ENCODE results near the gene DISC1.

Gene DISC1

GRCh38 chr1:231706934-231707333 is 80.3 kb downstream of the DISC1 start:
- TF ChIP-seq REST (IDR thresholded peaks at IDR 0.05; ENCODE audit: insufficient replicate concordance, low read depth) (no peak), SPI1 (IDR thresholded peaks at IDR 0.05; ENCODE audit: borderline replicate concordance, low read depth) (no peak), POLR2AphosphoS5 (IDR thresholded peaks at IDR 0.05; ENCODE audit: low read depth) (no peak), CTCF (IDR thresholded peaks at IDR 0.05; ENCODE audit: insufficient read depth, low read length) (no peak), GABPA (IDR thresholded peaks at IDR 0.05; ENCODE audit: low read depth) (no peak)
- H3K27ac ChIP-seq (replicated peaks) = no peak overlapping the region

GRCh38 chr1:231707407-231707806 is 80.8 kb downstream of the DISC1 start:
- Histone ChIP-seq H3K4me3 (replicated peaks; ENCODE audit: insufficient read depth, low read length) (no peak overlapping the region), H3K27me3 (ENCODE audit: insufficient read depth, poor library complexity, severe bottlenecking) (no peaks in the 10 kb centered on the region), H3K27ac (replicated peaks) (no peak overlapping the region)
- no peak for DNase-seq (ENCODE audit: low read depth in 1 of 2, low spot score in 1 of 2)
- no peak for TF ChIP-seq GABPA (IDR thresholded peaks at IDR 0.05; ENCODE audit: low read depth)
- TF ChIP-seq CTCF (IDR thresholded peaks at IDR 0.05; ENCODE audit: insufficient read depth, low read length) = no peak
- TF ChIP-seq SPI1 (IDR thresholded peaks at IDR 0.05; ENCODE audit: borderline replicate concordance, low read depth) = no peak
- TF ChIP-seq POLR2AphosphoS5 (IDR thresholded peaks at IDR 0.05; ENCODE audit: low read depth) = no peak
- no peak for TF ChIP-seq REST (IDR thresholded peaks at IDR 0.05; ENCODE audit: insufficient replicate concordance, low read depth)

More at GRCh38 chr1:231706934-231707333, 80.3 kb downstream of the DISC1 start:
- Histone ChIP-seq H3K4me3 (replicated peaks; ENCODE audit: insufficient read depth, low read length) (no peak overlapping the region), H3K27me3 (ENCODE audit: insufficient read depth, poor library complexity, severe bottlenecking) (no peaks in the 10 kb centered on the region)
- DNase-seq (ENCODE audit: low read depth in 1 of 2, low spot score in 1 of 2) = no peak

- Histone ChIP-seq H3K27me3 (ENCODE audit: insufficient read depth, poor library complexity, severe bottlenecking) (no peaks in the 10 kb centered on the region), H3K27ac (replicated peaks) (no peak overlapping the region), H3K4me3 (replicated peaks; ENCODE audit: insufficient read depth, low read length) (no peak overlapping the region)
- no peak for DNase-seq (ENCODE audit: low read depth in 1 of 2, low spot score in 1 of 2)
- TF ChIP-seq POLR2AphosphoS5 (IDR thresholded peaks at IDR 0.05; ENCODE audit: low read depth) (no peak), REST (IDR thresholded peaks at IDR 0.05; ENCODE audit: insufficient replicate concordance, low read depth) (no peak), CTCF (IDR thresholded peaks at IDR 0.05; ENCODE audit: insufficient read depth, low read length) (no peak), SPI1 (IDR thresholded peaks at IDR 0.05; ENCODE audit: borderline replicate concordance, low read depth) (no peak), GABPA (IDR thresholded peaks at IDR 0.05; ENCODE audit: low read depth) (no peak)
Measured at GRCh38 chr1:231708394-231708793, 81.8 kb downstream of the DISC1 start.

Data from HL-60 (cell line).